Rectal smooth muscle tissue (tissue), 1 donor: ENCODE measurements around the gene CSPG4.
"Not testable (repeated sequence)": the region's sequence is repeated elsewhere in the genome, so short reads cannot be mapped to it uniquely, and the experiment has no call there.

ENCODE experiments used
- H3K27ac ChIP-seq: one replicate; pipeline ENCODE4 v1.7.0; 2013; ENCODE audit warnings: low read depth, low read length, inconsistent platforms
- H3K27me3 ChIP-seq: one replicate; pipeline ENCODE4 v1.7.0; 2013; ENCODE audit warnings: low read length; ENCODE audit not compliant: control insufficient read depth, insufficient read depth
- H3K36me3 ChIP-seq: one replicate; pipeline ENCODE4 v1.7.0; 2013; ENCODE audit warnings: low read length; ENCODE audit not compliant: control insufficient read depth, insufficient read depth
- H3K4me1 ChIP-seq: one replicate; pipeline ENCODE4 v1.7.0; 2013; ENCODE audit warnings: low read length; ENCODE audit not compliant: control insufficient read depth, insufficient read depth
- H3K4me3 ChIP-seq: one replicate; pipeline ENCODE4 v1.7.0; 2013; ENCODE audit warnings: low read length
- H3K9ac ChIP-seq: one replicate; pipeline ENCODE4 v1.7.0; 2013; ENCODE audit warnings: low read length

The CSPG4 gene, protein sequence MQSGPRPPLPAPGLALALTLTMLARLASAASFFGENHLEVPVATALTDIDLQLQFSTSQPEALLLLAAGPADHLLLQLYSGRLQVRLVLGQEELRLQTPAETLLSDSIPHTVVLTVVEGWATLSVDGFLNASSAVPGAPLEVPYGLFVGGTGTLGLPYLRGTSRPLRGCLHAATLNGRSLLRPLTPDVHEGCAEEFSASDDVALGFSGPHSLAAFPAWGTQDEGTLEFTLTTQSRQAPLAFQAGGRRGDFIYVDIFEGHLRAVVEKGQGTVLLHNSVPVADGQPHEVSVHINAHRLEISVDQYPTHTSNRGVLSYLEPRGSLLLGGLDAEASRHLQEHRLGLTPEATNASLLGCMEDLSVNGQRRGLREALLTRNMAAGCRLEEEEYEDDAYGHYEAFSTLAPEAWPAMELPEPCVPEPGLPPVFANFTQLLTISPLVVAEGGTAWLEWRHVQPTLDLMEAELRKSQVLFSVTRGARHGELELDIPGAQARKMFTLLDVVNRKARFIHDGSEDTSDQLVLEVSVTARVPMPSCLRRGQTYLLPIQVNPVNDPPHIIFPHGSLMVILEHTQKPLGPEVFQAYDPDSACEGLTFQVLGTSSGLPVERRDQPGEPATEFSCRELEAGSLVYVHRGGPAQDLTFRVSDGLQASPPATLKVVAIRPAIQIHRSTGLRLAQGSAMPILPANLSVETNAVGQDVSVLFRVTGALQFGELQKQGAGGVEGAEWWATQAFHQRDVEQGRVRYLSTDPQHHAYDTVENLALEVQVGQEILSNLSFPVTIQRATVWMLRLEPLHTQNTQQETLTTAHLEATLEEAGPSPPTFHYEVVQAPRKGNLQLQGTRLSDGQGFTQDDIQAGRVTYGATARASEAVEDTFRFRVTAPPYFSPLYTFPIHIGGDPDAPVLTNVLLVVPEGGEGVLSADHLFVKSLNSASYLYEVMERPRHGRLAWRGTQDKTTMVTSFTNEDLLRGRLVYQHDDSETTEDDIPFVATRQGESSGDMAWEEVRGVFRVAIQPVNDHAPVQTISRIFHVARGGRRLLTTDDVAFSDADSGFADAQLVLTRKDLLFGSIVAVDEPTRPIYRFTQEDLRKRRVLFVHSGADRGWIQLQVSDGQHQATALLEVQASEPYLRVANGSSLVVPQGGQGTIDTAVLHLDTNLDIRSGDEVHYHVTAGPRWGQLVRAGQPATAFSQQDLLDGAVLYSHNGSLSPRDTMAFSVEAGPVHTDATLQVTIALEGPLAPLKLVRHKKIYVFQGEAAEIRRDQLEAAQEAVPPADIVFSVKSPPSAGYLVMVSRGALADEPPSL (N-terminal part only)

DNA sequence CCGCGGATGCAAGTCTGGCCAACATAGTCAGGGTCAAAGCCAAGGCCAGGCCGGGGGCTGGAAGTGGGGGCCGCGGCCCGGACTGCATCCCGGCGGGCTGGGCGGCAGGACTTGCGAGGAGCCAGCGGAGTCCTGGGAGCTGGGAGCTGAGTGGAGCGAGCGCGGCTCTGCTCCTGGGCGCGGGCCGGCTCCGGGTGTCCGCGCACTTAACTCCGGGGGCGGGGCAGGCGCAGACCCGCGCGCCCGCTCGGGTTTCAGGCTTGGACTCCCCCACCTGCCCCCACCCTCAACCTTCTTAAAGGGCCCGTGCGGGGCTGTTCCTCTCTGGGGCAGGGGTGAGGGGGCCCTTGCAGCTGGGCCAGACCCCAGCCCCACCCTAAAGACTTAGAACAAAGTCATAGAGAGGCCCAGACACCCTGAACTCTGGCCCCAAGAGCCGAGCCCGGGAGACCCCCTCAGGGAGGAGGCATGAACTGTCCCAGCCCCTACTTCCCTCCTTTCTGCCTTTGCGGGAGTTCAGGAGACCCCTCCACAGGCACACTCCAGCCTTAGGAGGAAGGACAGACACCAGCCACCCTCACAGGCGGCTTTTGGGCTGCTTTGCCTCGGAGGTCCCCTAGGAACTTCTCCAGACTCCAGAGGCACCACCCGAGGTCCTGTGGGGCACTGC is at the start of gene CSPG4:
CSPG4 (minus strand) TSS at position 181 of the 670 bp plus-strand sequence; CDS start at position 88, 93 bp downstream.
- Histone ChIP-seq H3K36me3 (no peaks in the 10 kb centered on the region), H3K9ac (peak within 1 kb of the TSS; percentile 61), H3K27me3 (no peaks in the 10 kb centered on the region), H3K27ac (peak within 1 kb of the TSS; percentile 99), H3K4me3 (peak within 1 kb of the TSS; percentile 76), H3K4me1 (peaks cover 27% of the 10 kb centered on the region)

DNA sequence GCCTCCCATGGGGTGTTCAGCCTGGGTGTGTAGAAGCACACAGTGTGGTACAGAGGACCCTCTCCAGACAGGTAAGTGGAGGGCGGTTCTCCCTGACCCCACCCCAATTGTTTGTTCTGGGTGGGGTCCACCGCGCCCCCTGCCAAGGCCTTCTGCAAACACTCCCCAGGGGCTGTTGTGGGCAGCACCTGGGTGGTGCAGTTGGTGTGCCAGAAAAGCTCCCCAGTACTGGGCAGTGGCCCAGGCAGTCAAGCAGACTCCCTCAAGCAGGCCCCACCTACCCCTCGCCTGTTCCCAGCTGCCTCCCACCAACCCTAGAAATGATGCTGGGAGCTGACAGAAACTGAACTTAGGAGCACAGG is 49.7 kb upstream of the CSPG4 start:
- H3K36me3 ChIP-seq, H3K4me3 ChIP-seq, H3K27me3 ChIP-seq, H3K9ac ChIP-seq, H3K27ac ChIP-seq, H3K4me1 ChIP-seq: not testable (repeated sequence)

- Histone ChIP-seq H3K27ac (no peak overlapping the region), H3K36me3 (no peaks in the 10 kb centered on the region), H3K27me3 (no peaks in the 10 kb centered on the region), H3K9ac (no peak overlapping the region), H3K4me3 (no peak overlapping the region), H3K4me1 (peaks cover 5% of the 10 kb centered on the region)
Observed at GRCh38 chr15:75761446-75762356, 49.1 kb upstream of the CSPG4 start.

DNA sequence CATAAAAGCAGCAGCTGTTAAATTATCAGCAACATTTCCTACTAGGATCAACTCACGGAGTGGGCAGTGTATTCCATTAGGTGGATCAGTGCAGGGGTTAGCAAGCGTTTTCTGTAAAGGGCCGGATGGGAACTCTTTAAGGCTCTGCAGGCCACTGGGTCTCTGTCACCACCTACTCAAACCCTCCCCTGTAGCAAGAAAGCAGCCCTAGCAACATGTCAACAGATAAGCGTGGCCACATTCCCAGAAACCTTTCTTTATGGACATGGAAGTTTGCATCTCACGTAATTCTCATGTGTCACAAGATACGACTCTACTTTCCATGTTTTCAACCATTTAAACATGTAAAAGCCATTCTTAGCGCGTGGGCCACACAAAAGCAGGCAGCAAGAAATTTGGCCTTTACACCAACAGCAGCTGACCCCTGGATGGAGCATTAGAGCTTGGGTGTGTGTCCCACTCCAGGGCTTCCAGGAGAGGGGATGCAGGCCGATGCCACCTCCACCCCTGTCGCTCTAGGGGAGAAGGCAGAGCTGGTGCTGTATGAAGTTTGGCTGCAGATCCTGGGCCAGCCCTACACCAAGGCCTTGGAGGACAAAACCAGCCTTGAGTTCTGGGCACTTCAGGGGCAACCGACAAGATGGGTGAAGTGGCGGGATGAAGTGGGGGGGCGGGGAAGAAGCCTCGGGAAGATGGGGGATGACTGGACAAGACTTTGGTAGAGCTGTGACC is 48.2 kb upstream of the CSPG4 start:
- Histone ChIP-seq H3K9ac (no peak overlapping the region), H3K4me1 (peaks cover 5% of the 10 kb centered on the region), H3K4me3 (no peak overlapping the region), H3K27me3 (no peaks in the 10 kb centered on the region), H3K36me3 (no peaks in the 10 kb centered on the region), H3K27ac (no peak overlapping the region)

GRCh38 chr15:75760131-75760520 is 47.5 kb upstream of the CSPG4 start:
- H3K27me3 ChIP-seq, H3K4me3 ChIP-seq, H3K4me1 ChIP-seq, H3K9ac ChIP-seq, H3K36me3 ChIP-seq, H3K27ac ChIP-seq: not testable (repeated sequence)

DNA sequence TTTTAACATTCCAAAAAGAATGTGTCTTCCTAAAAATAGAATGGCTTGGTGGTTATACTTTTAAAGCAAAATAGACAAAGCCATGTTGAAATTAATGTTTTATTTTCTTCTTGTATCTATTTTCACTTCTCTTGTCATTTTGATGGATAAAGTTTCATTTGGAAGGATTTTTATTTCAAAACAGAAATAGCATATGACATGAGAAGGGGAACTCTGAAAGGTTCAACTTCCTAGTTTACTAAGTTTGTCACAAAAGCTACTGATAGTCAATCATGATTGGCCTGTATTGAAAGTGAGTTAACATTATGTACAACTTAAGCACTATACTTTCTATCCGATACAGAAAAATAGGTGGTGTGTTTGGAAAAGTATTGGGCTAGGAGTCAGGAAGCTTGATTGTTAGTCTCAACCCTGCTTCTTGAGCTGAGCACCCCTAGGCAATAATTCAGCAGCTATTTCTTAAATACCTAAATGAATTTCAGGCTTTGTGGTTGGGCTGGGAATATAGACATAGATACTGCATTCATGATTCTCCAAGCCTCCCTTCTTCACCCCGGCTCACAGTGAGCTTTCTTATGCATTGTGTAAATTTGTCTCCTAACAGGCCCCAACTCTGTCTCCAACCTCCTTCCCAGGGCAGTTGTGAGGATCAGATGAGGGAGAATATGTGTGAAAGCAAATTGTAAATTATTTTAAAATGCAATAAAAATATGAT is 46.9 kb upstream of the CSPG4 start:
- H3K4me3 ChIP-seq: no peak overlapping the region
- no peaks in the 10 kb centered on the region for H3K27me3 ChIP-seq
- H3K27ac ChIP-seq: no peak overlapping the region
- no peak overlapping the region for H3K9ac ChIP-seq
- peaks cover 5% of the 10 kb centered on the region for H3K4me1 ChIP-seq
- H3K36me3 ChIP-seq: no peaks in the 10 kb centered on the region

GRCh38 chr15:75758071-75758872 is 45.6 kb upstream of the CSPG4 start:
- peak overlapping the region; percentile 84 for H3K4me3 ChIP-seq
- peak overlapping the region; percentile 86 for H3K27ac ChIP-seq
- peaks cover 5% of the 10 kb centered on the region for H3K4me1 ChIP-seq
- H3K9ac ChIP-seq: no peak overlapping the region
- no peaks in the 10 kb centered on the region for H3K36me3 ChIP-seq
- no peaks in the 10 kb centered on the region for H3K27me3 ChIP-seq

GRCh38 chr15:75754871-75755270 is 42.2 kb upstream of the CSPG4 start:
- not testable (repeated sequence) for H3K27ac ChIP-seq, H3K27me3 ChIP-seq, H3K36me3 ChIP-seq, H3K9ac ChIP-seq, H3K4me1 ChIP-seq, H3K4me3 ChIP-seq

DNA sequence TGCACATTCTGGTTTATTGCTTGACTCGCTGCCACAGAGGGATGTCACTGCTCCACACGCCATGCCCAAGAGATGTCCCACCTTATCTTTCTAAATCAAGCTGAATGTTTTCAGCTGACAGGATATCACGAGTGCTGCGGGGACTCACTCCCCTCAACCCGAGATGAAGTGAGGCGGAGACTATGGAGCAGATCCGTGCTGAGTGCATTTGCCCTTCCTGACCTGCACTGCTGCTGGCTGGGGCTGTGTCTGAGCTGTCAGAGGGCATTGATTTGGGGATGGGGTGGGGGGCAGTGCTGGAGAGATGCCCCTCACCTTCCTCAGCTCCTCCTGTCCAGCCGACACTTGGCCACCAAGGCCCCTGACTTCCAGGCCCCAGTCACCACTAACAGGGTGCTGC is 40.5 kb upstream of the CSPG4 start:
- Histone ChIP-seq H3K27ac (no peak overlapping the region), H3K27me3 (no peaks in the 10 kb centered on the region), H3K4me3 (no peak overlapping the region), H3K9ac (no peak overlapping the region), H3K36me3 (no peaks in the 10 kb centered on the region), H3K4me1 (peaks cover 3% of the 10 kb centered on the region)

DNA sequence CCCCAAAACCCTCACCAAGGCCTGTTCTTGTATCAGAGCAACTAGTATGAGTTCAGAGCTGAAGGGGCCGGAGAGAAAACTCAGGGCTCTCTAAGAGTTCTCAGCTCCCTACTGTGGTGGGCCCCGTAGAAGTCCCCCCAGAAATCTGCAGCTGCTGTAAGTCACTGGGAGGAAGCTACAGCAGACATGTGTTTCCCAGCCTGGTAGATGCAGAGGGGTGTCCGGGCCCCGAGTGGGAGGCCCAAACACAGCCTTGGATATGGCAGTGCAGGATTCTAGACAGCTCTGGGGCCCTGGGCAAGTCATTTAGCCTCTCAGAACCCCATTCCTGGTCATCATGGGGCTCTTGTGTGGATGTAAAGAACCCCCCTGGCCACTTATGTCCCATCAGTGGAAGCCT is 39.2 kb upstream of the CSPG4 start:
- no peaks in the 10 kb centered on the region for H3K4me1 ChIP-seq
- H3K4me3 ChIP-seq: no peak overlapping the region
- no peaks in the 10 kb centered on the region for H3K27me3 ChIP-seq
- H3K36me3 ChIP-seq: no peaks in the 10 kb centered on the region
- H3K9ac ChIP-seq: no peak overlapping the region
- no peak overlapping the region for H3K27ac ChIP-seq
